C4-2B (cell line): ENCODE data around the gene ITPR1.

Experiments used
- ZFX ChIP-seq: fragments of 450-650 bp; IDR thresholded peaks from 2 replicates; pipeline ENCODE4 v1.6.1; 2017
- TF ChIP-seq, protein P1 (sequence below): fragments of 450-650 bp; conservative IDR thresholded peaks from 2 replicates; pipeline ENCODE4 v1.5.1; 2017; ENCODE audit warnings: mild to moderate bottlenecking

DNA sequence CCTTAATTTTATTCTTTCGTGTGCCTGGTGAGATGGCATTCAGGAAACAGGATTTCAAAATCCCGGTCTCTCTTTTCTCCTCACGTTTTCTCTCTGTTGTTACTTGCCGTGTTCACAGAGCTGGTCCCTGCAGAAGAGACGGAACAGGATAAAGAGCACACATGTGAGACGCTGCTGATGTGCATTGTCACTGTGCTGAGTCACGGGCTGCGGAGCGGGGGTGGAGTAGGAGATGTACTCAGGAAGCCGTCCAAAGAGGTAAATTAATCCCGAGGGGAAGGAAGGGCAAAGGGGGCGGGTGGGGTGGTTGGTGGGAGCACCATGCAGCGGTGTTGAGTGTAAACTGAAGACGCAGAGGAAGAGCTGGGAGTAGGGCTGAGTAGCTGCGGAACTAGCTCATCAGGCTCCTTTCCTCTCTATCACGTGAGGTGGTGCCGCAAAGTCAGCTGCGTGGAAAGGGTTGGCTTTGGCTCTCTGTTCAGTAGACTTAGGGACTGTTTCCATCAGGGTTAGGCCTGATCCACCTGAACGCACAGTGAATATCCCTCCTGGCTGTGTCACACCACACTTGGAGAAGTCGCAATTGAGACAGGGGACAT is 321.3 kb downstream of the ITPR1 start:
- TF ChIP-seq, protein P1, sequence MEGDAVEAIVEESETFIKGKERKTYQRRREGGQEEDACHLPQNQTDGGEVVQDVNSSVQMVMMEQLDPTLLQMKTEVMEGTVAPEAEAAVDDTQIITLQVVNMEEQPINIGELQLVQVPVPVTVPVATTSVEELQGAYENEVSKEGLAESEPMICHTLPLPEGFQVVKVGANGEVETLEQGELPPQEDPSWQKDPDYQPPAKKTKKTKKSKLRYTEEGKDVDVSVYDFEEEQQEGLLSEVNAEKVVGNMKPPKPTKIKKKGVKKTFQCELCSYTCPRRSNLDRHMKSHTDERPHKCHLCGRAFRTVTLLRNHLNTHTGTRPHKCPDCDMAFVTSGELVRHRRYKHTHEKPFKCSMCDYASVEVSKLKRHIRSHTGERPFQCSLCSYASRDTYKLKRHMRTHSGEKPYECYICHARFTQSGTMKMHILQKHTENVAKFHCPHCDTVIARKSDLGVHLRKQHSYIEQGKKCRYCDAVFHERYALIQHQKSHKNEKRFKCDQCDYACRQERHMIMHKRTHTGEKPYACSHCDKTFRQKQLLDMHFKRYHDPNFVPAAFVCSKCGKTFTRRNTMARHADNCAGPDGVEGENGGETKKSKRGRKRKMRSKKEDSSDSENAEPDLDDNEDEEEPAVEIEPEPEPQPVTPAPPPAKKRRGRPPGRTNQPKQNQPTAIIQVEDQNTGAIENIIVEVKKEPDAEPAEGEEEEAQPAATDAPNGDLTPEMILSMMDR: no peak
- TF ChIP-seq ZFX: no peak
